Activated CD4-positive, alpha-beta T cell treated with anti-CD3 and anti-CD28 coated beads, Interleukin-2, amount 50 U/mL, for 48 hours (primary cell): ENCODE measurements around the gene TGFBR1.
A peak's percentile ranks its signal among the peaks of the same experiment; 100 is the strongest.

Experiments
- DNase-seq, 2 experiments: peaks; one replicate each; pipeline ENCODE4 v3.0.0-alpha.2; 2020

TGFBR1 gene

DNA sequence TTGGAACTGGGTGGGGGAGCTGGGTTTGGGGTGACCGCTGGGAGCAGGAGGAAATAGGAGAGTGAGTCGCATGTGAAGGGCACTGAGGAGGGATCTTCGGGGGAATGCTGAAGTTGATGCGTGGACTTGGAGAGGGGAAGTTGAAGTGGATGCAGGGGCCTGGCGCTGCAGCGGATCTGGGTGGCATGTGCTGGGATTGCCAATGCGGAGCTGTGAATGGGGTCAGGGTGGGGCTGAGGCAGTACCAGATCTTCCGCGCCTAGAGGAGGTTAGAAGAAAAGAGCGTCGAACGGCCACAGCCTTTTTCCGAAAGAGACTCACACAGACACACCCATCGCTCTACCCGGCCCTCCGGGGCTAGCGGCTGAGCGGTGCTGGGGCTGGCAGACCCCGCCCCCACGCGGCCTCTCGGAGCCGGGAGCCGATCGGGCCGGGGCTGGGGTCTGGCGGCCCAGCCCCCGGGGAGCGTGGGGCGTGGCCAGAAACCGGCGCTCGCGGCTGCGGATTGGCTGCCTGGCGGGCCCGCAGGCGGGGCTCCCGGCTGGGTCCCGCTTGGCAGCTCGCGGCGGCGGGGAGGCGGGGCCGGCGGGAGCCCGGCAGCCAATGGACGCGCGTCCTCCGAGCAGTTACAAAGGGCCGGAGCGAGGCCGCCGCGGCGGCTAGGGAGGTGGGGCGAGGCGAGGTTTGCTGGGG, at the start of gene TGFBR1:
TGFBR1 (plus strand) TSS at position 655 of the 693 bp plus-strand sequence. CDS start 93 bp downstream, outside the sequence.
- peak; percentile 91 for DNase-seq

DNA sequence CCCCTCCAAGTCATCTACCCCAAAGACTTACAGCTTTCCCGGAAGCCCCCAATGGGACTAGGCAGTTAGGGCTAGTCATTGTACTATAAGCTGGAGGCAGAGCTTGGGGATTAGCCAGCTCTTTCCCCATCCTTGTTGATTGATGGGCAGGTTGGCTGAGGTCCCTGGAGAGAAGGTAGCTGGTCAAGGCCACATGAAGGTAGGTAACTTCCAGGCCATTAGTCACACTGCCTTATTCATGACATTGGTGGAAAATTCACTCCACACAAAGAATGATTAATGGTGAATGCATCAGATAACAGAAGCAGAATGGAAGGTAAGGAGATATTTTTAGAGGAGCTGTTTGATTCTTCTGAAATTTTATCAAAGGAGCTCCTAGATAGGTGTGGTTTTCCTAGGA, 49.5 kb upstream of the TGFBR1 start:
- no peak for DNase-seq

DNA sequence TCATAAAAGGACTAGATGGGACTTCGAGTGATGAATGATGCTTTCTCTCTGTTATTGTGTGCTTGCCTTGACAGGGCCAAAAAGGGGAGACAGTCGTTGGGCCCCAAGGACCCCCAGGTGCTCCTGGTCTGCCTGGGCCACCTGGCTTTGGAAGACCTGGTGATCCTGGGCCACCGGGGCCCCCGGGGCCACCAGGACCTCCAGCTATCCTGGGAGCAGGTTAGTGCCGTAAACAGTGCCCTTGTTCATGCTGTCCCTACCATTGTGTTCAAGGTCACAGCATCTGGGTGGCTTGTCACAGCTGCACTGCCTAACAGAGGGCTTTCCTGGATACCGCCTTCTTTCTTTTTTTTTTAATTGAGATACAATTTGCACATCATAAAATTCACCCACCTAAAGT, 48.7 kb upstream of the TGFBR1 start:
- no peak for DNase-seq

DNA sequence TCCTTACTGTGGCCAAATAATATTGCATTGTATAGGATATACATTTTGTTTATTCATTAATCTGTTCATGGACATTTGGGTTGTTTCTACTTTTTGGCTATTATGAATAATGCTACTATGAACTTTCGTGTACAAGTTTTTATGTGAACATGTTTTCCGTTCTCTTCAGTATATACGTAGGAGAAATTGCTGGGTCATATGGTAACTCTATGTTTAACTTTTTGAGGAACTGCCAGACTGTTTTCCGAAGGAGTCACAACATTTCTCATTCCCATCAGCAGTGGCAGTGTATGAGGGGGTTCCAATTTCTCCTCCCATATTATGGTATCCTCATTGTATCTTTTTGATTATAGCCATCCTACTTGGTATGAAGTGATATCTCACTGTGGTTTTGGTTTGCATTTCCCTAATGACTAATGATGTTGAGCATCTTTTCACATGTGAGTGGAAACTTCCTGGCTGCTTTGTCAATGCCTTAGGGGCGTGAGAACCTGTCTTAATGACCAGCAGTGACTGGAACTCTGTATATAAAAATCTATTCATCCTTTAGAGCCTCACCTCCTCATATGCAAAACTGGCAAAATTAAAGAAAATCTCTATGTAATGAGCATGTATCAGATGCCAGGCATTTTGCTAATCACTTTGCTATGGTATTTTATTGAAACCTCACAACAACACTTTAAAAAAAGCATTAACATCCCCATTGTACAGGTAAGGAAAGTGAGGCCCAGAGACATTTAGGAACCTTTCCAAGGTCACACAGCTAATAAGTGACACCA, 47.8 kb upstream of the TGFBR1 start:
- DNase-seq: peak in 1 of 2 experiments; percentile 30

DNA sequence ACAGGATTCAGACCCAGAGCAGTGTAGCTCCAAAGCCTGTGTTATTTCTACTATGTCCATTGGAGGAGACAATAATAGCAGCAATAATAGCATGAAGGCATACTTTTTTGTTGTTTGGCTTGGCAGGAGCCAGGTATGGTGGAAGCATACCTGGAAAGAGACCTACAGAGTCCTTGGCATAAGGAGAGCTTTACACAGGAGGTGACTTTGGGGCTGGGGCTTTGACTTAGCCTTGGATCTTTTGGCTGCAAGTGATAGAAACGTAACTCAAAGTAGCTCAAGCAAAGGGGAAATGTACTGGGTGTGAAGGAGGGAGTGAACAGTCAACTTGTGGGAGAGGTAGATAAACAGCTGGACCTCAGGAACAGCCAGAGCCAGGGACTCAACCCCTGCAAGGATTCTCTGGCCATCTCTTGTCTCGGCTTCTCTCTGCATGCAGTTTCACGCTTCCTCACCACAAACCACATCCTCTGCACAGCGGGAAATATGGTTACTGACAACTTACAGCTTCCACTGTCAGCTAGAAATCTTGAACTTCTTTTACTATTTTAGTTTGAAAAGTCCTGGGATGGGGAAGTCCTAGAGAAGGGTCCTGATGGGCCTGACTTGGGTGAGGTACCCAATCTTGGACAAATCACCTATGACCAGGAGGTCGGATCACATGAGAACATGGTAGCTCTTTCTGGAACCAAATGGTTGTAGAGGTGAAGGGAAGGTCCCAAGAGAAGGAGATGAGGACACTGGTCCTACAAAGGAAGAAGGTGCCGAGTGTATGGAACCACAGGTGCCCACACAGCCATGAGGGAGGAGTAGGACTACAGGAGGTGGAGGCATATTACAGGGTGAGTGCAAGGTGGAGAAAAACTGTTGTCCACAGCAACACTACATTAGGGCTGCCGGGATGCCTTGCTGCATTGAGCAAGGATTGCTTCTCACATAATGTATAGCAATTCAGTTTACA, 47.0 kb upstream of the TGFBR1 start:
- peak; percentile 66 to 76 for DNase-seq

DNA sequence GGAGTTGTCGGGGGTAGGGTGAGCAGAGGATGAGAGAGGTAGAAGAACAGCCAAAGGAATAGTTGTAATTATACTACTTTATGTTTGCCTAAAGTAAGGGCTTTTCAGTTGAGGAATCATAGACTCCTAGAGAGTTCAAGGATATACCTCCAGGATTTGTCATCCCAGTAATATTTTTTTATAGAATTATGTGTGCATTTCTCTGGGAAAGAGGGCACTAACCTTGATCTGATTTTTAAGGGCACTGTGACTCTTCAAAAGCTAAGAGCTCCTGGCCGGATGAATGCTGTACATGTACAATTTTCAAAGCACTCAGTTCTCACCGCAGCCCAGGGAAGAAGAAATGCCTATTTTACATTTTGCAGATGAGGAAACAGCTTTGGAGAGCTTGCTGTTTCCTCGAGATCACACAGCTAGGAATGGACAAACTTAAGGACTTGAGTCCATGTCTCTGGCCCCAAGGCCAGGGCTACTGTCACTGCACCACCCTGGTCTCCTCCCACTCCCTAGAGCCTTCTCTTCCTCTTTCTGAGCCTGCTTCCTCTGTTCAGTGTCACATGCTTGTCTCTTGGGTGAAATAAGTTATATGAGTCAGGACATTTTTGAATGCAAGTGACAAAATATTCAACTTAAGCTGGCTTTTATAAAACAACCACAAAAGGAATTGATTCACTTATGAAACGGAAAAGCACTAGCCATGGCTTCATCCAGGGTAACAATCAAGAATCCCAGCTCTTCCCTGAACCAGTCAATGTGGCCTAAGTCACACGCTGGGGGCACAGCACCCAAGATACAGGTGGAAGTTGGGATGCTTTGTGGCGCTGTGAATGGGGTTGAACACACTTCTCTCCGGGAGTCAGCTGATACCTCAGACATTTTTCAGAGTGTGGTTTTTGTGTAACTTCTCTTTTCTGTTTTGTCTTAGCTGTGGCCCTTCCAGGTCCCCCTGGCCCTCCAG, 45.7 kb upstream of the TGFBR1 start:
- peak in 1 of 2 experiments; percentile 20 for DNase-seq

DNA sequence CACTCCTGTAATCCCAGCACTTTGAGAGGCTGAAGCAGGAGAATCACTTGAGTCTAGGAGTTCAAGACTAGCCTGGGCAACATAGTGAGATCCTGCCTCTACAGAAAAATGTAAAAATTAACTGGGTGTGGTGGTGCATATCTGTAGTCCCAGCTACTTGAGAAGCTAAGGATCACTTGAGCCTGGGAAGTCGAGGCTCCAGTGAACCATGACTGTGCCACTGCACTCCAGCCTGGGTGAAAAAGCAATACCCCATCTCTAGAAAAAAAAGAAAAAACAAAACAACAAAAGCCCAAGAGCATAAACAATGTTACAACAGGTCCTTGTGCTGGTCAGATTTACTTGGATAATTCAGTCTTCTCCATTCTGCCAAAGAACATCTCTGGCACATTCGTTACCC, 44.3 kb upstream of the TGFBR1 start:
- no peak for DNase-seq

DNA sequence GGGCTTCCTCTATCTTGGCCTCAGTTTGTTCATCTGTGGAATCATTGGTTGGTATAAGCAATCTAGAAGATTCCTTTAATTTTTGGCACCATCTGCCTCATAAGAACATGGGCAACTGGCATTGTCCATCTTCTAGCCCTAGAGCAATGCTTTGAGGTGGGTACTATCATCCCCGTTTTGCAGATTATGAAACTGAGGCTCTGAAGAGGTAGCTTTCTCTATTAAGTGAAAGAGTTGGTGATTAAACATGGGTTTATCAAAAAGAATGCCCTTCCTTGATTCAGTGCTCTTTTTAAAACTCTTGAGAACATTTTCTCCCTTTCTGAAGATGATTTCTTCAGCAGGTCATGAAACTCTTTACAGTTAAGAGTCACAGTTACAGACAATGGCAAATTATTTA, 42.4 kb upstream of the TGFBR1 start:
- no peak for DNase-seq

DNA sequence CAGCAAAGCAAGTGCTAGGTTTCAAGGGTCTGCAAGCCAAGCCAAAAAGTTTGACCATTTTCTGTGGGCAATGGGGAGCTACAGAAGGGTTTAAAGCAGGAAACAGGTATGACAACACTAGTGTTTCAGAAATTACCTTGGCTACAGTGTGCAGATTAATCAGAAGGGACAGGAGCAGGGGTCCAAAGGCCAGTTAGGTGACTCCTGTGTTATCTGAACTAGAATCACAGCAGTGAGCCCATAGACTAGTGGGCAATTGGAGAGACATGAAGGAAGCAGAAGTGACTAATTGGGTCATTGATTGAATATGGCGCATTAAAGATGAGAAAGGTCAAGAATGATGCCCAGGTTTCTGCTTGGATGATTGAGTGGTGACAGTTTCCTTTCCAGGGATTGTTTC, 41.4 kb upstream of the TGFBR1 start:
- no peak for DNase-seq

DNA sequence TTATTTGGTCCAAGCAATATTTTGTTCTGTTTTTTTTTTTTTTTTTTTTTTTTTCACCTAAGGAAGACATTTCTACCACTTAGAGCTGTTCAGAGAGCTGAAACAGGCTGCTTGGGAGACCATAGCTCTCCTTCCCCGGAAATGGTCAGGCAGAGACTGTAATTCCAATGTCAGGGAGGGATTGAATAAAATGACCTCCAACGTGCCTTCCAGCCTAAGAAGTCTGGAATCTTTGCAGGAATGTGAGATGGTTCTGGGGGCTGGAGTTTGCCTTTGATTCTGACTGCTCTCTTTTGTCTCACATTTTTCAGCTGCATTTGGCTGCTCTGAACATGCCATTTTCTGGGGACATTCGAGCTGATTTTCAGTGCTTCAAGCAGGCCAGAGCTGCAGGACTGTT, 38.3 kb upstream of the TGFBR1 start:
- DNase-seq: no peak

DNA sequence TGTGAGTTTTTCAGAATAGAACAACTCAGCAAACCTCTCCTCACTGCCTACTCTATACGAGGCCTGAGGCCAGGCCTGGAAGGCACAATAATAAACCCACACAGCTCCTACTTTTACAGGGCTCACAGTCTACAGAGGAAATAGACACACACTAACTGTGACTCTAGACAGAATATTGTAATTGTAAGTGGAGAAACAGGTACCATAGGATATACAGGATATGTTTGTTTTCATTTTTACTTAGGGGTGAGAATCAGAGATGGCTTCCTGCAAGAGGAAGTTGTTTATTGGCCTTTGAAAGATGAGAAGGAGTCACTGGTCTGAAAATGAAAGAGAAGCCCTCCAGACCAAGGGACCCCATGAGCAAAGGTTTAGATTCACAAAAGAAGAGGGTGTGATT, 35.8 kb upstream of the TGFBR1 start:
- no peak for DNase-seq

DNA sequence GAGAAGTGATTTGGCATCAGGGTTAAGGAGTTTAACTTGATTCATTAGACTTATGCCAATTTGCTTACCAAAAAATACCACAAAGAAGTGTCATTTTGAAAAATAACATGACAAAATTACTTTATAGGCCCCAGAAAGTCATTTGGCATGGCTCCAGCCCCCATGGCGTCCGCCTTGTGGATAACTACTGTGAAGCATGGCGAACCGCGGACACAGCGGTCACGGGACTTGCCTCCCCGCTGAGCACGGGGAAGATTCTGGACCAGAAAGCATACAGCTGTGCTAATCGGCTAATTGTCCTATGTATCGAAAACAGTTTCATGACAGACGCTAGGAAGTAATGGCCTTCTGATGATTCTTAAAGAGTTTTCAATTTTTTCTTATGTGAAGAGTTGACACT, 35.4 kb upstream of the TGFBR1 start:
- DNase-seq: no peak

DNA sequence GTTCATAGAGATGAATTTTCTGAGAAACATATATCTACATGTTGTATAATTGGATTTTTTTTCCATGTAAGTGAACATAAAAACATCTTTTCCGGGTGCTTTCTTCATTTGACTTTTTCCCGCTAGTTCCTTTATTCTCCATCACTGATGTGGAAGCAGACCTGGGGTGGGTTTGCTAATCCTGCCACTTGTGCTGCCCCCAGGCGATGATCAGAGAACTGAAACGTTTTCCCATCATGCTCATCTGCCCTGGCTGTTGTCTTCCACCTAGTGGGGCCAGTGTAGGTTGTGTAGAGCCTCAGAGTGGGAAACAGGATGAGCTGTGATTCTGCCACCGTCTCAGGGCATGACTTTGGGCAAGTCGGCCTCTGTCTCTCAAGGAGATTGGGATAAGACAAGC, 34.2 kb upstream of the TGFBR1 start:
- DNase-seq: no peak

DNA sequence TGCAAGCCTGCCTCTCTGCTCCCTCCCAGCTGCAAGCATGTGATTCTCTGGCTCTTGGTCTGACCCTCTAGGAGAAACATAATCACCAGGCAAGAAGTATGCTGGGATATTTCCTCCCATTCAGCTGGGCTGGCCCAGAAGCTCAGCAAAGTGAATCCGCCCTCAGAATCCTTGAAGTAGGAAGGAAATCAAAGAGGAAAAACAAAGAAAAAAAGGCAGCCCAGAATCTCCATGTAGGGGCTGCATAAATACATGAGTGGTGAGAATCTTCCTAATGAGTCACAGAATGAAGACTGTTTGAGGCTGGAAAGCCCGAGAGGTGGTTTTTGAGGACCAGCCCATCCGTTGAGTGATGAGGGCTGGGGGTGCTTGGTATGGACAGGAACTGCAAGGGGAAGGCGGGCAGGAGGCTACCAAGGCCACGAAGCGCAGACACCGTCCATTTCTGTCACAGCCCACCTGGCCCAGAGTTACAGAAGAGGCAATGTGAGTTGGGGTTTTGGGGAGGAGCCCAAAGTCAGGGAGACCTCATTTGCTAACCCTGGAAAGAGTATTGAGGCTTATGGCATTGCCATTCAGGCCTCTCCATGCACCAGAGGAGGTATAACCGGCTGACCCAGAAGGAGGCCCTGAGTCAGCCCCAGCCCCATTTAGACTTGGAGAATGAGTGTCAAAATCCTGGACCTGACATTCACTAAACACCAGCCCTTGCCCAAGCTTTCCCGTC, 33.4 kb upstream of the TGFBR1 start:
- DNase-seq: no peak

DNA sequence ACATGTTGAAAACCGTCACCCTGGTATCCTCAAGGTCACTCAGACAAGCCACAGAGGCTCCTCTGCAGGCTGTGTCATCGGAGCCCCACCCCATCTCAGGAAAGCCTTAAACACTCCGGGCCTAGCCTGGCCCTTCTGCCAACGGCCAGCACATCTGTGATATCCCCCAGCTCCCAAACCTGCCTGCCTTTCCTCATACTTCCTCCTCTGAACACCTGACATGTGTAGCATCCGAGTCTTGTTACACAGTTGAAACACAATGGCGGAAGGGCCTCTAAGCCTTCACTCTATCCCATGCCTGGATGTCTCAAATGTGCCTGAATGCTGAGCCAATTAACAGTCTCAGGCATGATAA, 32.9 kb upstream of the TGFBR1 start:
- no peak for DNase-seq

DNA sequence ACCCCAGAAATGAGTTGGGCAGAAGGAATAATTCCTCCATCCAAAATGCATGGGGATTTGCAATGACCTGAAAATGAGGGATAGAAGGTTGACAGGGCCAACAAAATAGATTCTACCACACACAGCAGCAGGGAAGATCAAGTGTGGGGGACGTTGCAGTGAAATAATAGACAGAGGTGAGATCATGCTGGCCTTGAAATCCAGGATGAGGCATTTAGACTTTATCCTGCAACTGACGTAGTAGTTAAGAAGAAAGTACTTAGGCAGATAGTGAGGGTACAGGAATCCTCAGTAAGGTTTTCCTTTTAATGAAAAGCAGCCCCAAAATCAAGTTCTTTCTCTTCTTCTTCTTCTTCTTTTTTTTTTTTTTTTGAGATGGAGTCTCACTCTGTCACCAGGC, 31.6 kb upstream of the TGFBR1 start:
- DNase-seq: no peak

DNA sequence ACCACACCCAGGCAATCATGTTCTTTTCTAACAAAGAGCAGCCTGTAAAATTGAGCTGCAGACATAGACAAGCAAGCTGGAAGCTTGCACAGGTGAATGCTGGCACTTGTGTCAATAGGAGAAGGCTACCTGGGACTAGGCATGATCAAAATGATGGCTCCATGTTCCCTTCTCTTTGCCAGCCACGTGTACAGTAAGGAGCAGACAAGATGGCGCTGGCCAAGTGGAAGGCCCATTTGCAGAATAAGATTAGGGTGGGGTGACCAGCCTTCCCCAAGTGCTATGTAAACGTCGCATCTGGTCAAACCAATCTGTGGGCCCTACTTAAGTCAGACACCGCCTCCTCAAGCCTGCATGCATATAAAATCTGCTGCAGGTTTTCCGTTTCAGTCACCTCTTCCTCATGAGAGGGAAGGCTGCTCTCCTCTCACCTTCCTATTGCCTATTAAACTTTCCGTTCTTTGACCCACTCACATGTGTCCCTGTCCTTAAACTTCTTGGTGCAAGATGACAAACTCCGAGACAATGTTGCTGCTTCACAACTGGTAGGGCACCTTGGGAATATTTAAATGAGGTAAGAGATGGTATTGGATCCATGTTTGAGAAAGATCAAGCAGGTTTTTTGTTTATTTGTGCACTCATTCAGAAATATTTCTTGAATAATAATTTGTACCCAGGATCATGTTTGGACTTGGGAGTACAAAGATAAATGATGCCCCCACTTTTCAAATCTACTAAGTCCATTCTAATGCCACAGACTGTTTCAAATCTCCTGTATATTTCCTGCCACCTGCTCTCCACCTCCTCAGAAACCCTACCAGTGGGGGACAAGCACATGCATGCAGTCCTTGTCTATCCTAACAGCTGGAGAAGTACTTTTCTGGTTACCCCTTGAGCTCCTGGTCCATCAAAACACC, 30.7 kb upstream of the TGFBR1 start:
- no peak for DNase-seq

DNA sequence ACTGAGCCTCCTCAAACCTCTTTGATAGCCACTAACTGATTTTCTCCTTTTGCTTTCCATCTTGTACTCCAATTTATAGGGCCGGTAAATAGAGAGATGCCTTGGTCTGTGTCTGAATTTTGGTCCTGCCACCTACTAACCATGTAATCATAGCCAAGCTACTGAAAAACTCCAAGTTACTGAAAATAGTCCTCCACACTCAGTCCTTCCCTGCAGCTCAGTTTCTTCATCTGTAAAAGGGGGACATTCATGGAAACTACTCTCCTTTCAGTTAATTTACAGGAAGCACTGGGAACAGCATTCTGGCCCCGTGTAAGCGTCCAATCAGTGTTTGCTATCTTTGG, 30.0 kb upstream of the TGFBR1 start:
- no peak for DNase-seq

DNA sequence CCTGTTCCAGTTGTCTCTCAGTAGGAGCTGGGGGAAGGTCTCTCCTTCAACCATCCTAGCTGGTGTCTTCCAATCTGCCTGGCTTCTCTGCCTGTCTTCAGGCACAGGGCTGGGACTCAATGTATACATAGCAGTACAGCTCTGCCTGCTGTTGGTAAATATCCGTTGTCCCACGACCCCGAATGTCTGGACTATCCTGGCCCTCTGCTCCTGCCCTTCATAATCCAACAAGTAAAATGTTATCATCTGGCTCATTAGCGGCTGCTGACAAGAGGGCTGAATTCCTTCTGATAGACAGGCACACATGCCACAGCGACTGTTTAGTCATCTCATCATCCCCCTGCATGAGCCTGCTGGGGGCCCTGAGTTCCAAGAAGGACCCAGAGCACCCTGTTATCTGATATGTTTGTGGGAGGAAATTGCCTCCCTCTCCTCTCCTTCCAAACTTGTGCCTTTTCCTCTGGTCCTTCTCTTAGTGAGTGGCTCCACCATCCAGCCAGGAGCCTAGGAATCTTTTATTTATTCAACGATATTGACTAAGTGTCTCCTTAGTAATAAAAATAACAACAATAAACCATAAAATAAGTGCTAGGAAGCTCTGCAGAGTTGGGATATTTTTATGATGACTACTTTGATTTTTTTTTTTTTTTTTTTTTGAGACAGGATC, 29.5 kb upstream of the TGFBR1 start:
- no peak for DNase-seq

DNA sequence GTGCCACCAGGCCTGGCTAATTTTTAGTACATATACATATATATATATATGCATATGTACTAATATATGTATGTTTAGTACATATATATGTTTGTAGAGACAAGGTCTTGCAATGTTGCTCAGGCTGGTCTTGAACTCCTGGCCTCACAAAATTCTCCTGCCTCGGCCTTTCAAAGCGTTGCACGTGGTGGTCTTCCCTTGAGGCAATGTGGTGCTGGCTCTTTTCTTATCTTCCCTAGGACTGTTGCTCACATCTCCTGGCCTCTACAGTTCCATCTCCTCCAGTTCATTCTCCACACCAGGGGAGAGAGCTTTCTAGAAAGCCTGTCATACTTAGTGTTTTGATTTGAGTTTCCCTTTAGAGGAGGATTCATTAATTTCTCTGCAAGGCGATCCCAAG, 28.9 kb upstream of the TGFBR1 start:
- DNase-seq: no peak
